ENCODE results near the gene ARHGEF39.
"Not testable (repeated sequence)": the region's sequence is repeated elsewhere in the genome, so short reads cannot be mapped to it uniquely, and the experiment has no call there.

Gene ARHGEF39

DNA sequence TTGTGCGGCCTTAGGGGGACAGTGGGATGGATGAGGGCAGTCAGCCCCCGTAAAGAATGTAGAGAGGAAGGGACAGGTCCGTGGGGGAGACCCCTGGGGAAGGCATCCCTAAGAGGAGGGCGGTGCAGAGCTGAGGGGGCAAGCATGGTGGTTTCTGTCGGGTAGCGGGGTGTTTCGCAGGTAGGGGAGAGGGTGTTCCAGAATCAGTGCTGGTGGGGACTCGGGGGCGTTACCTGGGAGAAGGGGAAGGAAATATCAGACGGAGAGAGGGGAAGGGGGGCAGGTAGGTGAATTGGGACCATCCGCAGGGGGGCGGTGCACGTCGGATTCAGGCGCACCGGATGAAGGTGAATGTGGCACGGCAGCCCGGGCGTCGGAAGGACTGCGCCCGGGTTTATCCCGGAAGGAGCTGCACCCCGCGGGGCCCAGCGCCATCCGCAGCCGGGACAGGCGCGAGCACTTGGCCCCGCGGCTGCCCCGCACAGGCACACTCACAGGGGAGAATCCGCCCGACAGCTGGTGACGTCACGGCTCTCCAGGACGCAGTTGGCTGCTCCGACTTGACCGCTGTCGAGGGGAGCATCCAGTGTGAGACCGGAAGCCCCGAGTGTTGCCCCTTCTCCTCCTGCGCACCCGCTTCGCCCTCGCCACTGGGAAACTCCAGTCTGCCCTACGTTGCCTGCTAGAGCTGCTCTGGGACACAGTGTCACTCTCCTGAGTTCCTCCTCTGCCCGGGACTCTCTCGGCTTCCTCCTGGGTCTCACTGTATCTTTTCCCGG, 48.1 kb downstream of the ARHGEF39 start:
- peak overlapping the region; percentile 32 for H2AFZ ChIP-seq (ENCODE audit: low read depth, low read length)
- peak overlapping the region; percentile 55 for H4K8ac ChIP-seq (ENCODE audit: low read length)
- H3K4ac ChIP-seq (ENCODE audit: low read depth in 1 of 2, low read length in 2 of 2) = no peak overlapping the region
- no peak overlapping the region for H3K23ac ChIP-seq (ENCODE audit: low read length in 2 of 2)
- no peak overlapping the region for H3K18ac ChIP-seq (ENCODE audit: low read depth in 1 of 2, low read length in 2 of 2)
- H3K9me3 ChIP-seq (ENCODE audit: control insufficient read depth, low read length) = no peaks in the 10 kb centered on the region
- H3K27me3 ChIP-seq (ENCODE audit: control insufficient read depth in 1 of 2, insufficient read depth in 1 of 2, low read length in 2 of 2) = peaks cover 0 to 65% of the 10 kb centered on the region in 2 experiments
- no peak overlapping the region for H3K27ac ChIP-seq (ENCODE audit: low read length, poor library complexity, severe bottlenecking)
- no peak overlapping the region for H4K91ac ChIP-seq (ENCODE audit: low read length)
- peak overlapping the region; percentile 89 for H3K9ac ChIP-seq (ENCODE audit: low read length)
- no peak overlapping the region for H2BK12ac ChIP-seq (ENCODE audit: low read length in 2 of 2)
- H3K4me3 ChIP-seq (ENCODE audit: insufficient read depth in 1 of 2, low read depth in 1 of 2, low read length in 2 of 2) = peak overlapping the region; percentile 41 to 76
- H3K4me1 ChIP-seq (ENCODE audit: control insufficient read depth, insufficient read depth, low read depth, low read length) = peaks cover 7% of the 10 kb centered on the region
- H3K79me1 ChIP-seq (replicated peaks; ENCODE audit: low read length, poor library complexity, severe bottlenecking) = no peaks in the 10 kb centered on the region
- no peak overlapping the region for H2BK5ac ChIP-seq (ENCODE audit: low read depth, low read length, poor library complexity, severe bottlenecking)
- H3K4me2 ChIP-seq (ENCODE audit: low read length, poor library complexity, severe bottlenecking) = peak overlapping the region; percentile 76
- H2BK15ac ChIP-seq (ENCODE audit: low read depth, poor library complexity, severe bottlenecking) = no peak overlapping the region
- 8% methylated on average over 51 of the region's 51 CpGs for WGBS
- no peak overlapping the region for H2AK5ac ChIP-seq (ENCODE audit: low read length, severe bottlenecking)
- H3K36me3 ChIP-seq (ENCODE audit: control insufficient read depth in 1 of 2, insufficient read depth in 2 of 2, low read depth in 1 of 2, low read length in 2 of 2) = peaks cover 0 to 3% of the 10 kb centered on the region in 2 experiments
- peak; percentile 77 for DNase-seq
- H3K14ac ChIP-seq (ENCODE audit: low read length in 2 of 2) = peak overlapping the region in 1 of 2 experiments; percentile 58
- H2BK120ac ChIP-seq (ENCODE audit: low read depth, low read length) = no peak overlapping the region

DNA sequence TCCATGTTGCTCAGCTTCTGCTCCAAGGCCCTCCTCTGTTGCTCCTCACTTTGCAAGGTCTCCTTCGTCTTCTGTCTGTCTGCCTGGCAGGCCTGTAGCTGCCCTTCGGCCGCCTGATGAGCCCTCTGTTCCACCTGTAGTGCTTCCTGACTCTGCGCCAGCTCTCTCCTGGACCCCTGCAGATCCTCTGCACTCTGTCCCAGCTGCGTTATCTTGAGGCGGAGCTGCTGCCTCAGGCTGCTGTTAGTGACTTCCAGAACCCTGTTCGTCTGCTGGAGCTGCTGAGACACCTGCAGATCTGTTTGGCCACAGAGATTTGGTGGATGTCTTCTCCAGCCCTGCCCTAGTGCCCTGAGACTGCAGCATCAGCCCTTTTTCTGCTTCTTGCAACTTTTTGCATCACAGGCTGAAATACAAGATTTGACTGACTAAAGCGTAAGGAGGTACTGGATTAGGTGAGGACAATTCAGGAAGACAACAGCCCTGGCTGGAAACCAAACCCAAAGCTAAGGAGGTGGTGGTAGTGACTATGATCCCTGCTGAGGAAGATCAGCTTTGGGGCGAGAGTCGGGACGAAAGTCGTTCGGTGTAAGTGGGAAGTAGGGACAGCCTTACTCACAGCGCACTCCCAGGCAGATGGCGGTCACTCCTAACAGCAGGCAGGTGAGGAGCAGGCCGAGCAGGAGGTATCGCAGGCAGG, 48.9 kb downstream of the ARHGEF39 start:
- peak overlapping the region; percentile 89 for H3K9ac ChIP-seq (ENCODE audit: low read length)
- no peak overlapping the region for H4K91ac ChIP-seq (ENCODE audit: low read length)
- H2AFZ ChIP-seq (ENCODE audit: low read depth, low read length) = no peak overlapping the region
- H3K9me3 ChIP-seq (ENCODE audit: control insufficient read depth, low read length) = no peaks in the 10 kb centered on the region
- H3K36me3 ChIP-seq (ENCODE audit: control insufficient read depth in 1 of 2, insufficient read depth in 2 of 2, low read depth in 1 of 2, low read length in 2 of 2) = peaks cover 0 to 3% of the 10 kb centered on the region in 2 experiments
- H4K8ac ChIP-seq (ENCODE audit: low read length) = no peak overlapping the region
- no peaks in the 10 kb centered on the region for H3K79me1 ChIP-seq (replicated peaks; ENCODE audit: low read length, poor library complexity, severe bottlenecking)
- H2BK15ac ChIP-seq (ENCODE audit: low read depth, poor library complexity, severe bottlenecking) = no peak overlapping the region
- DNase-seq = no peak
- no peak overlapping the region for H2BK12ac ChIP-seq (ENCODE audit: low read length in 2 of 2)
- WGBS = 47% methylated on average over 17 of the region's 17 CpGs
- H2AK5ac ChIP-seq (ENCODE audit: low read length, severe bottlenecking) = no peak overlapping the region
- no peak overlapping the region for H3K4ac ChIP-seq (ENCODE audit: low read depth in 1 of 2, low read length in 2 of 2)
- H2BK120ac ChIP-seq (ENCODE audit: low read depth, low read length) = no peak overlapping the region
- H3K27ac ChIP-seq (ENCODE audit: low read length, poor library complexity, severe bottlenecking) = no peak overlapping the region
- H3K27me3 ChIP-seq (ENCODE audit: control insufficient read depth in 1 of 2, insufficient read depth in 1 of 2, low read length in 2 of 2) = peaks cover 0 to 58% of the 10 kb centered on the region in 2 experiments
- H3K18ac ChIP-seq (ENCODE audit: low read depth in 1 of 2, low read length in 2 of 2) = no peak overlapping the region
- H3K23ac ChIP-seq (ENCODE audit: low read length in 2 of 2) = no peak overlapping the region
- H2BK5ac ChIP-seq (ENCODE audit: low read depth, low read length, poor library complexity, severe bottlenecking) = no peak overlapping the region
- peaks cover 7% of the 10 kb centered on the region for H3K4me1 ChIP-seq (ENCODE audit: control insufficient read depth, insufficient read depth, low read depth, low read length)
- no peak overlapping the region for H3K4me2 ChIP-seq (ENCODE audit: low read length, poor library complexity, severe bottlenecking)
- H3K4me3 ChIP-seq (ENCODE audit: insufficient read depth in 1 of 2, low read depth in 1 of 2, low read length in 2 of 2) = peak overlapping the region in 1 of 2 experiments; percentile 76
- H3K14ac ChIP-seq (ENCODE audit: low read length in 2 of 2) = no peak overlapping the region

DNA sequence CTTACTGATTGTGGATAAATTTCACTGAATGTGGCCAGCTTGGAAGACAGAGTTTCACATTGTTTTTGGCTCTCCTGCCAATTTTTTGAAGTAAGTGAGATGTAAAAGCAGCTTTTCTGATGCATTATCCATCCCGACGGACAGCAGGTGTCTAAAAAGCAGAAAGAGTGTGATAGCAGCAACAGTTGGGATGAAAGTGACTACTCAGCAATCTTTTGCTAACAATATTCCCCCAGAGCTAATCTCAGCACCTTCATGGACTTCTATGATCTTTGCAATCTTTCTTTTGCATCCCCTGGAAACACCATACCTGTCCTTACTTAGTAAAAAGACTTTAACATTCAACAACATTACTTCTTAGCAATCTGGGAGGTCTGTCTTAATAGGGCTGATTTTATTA, 52.2 kb downstream of the ARHGEF39 start:
- Histone ChIP-seq H3K4me1 (ENCODE audit: control insufficient read depth, insufficient read depth, low read depth, low read length) (peaks cover 7% of the 10 kb centered on the region), H2BK5ac (ENCODE audit: low read depth, low read length, poor library complexity, severe bottlenecking) (no peak overlapping the region), H3K14ac (ENCODE audit: low read length in 2 of 2) (no peak overlapping the region), H2BK15ac (ENCODE audit: low read depth, poor library complexity, severe bottlenecking) (no peak overlapping the region), H3K9me3 (ENCODE audit: control insufficient read depth, low read length) (no peaks in the 10 kb centered on the region), H4K91ac (ENCODE audit: low read length) (no peak overlapping the region), H3K79me1 (replicated peaks; ENCODE audit: low read length, poor library complexity, severe bottlenecking) (peaks cover 3% of the 10 kb centered on the region), H3K4me2 (ENCODE audit: low read length, poor library complexity, severe bottlenecking) (no peak overlapping the region), H3K18ac (ENCODE audit: low read depth in 1 of 2, low read length in 2 of 2) (no peak overlapping the region), H3K23ac (ENCODE audit: low read length in 2 of 2) (no peak overlapping the region), H2BK120ac (ENCODE audit: low read depth, low read length) (no peak overlapping the region), H3K9ac (ENCODE audit: low read length) (no peak overlapping the region), H2AK5ac (ENCODE audit: low read length, severe bottlenecking) (no peak overlapping the region), H3K4ac (ENCODE audit: low read depth in 1 of 2, low read length in 2 of 2) (no peak overlapping the region), H2BK12ac (ENCODE audit: low read length in 2 of 2) (no peak overlapping the region), H3K36me3 (ENCODE audit: control insufficient read depth in 1 of 2, insufficient read depth in 2 of 2, low read depth in 1 of 2, low read length in 2 of 2) (peaks cover 26 to 30% of the 10 kb centered on the region in 2 experiments), H3K27ac (ENCODE audit: low read length, poor library complexity, severe bottlenecking) (no peak overlapping the region), H4K8ac (ENCODE audit: low read length) (no peak overlapping the region), H2AFZ (ENCODE audit: low read depth, low read length) (no peak overlapping the region), H3K27me3 (ENCODE audit: control insufficient read depth in 1 of 2, insufficient read depth in 1 of 2, low read length in 2 of 2) (peaks cover 0 to 39% of the 10 kb centered on the region in 2 experiments), H3K4me3 (ENCODE audit: insufficient read depth in 1 of 2, low read depth in 1 of 2, low read length in 2 of 2) (no peak overlapping the region)
- DNase-seq = no peak
- 77% methylated on average over 2 of the region's 2 CpGs for WGBS

DNA sequence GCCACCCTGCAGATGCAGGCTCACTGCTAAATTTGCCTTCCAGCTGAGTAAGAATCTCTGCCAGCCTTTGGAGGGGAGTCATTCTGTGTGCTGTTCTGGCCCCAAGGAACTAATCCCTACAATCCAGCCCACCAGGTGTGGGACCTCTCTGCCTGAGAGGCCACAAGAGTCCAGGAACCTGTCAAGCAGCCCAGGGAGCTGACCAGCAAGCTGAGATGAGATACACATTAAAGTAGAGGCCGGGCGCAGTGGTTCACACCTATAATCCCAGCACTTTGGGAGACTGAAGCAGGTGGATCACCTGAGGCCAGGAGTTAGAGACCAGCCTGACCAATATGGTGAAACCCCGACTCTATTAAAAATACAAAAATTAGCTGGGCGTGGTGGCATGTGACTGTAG, 52.9 kb downstream of the ARHGEF39 start:
- not testable (repeated sequence) for H3K4me1 ChIP-seq (ENCODE audit: control insufficient read depth, insufficient read depth, low read depth, low read length); H4K91ac ChIP-seq (ENCODE audit: low read length); H3K9me3 ChIP-seq (ENCODE audit: control insufficient read depth, low read length); H2BK15ac ChIP-seq (ENCODE audit: low read depth, poor library complexity, severe bottlenecking); H2AK5ac ChIP-seq (ENCODE audit: low read length, severe bottlenecking); H3K4ac ChIP-seq (ENCODE audit: low read depth in 1 of 2, low read length in 2 of 2); DNase-seq; H2BK12ac ChIP-seq (ENCODE audit: low read length in 2 of 2); H3K27ac ChIP-seq (ENCODE audit: low read length, poor library complexity, severe bottlenecking); H3K18ac ChIP-seq (ENCODE audit: low read depth in 1 of 2, low read length in 2 of 2); H4K8ac ChIP-seq (ENCODE audit: low read length); H3K4me2 ChIP-seq (ENCODE audit: low read length, poor library complexity, severe bottlenecking); H3K14ac ChIP-seq (ENCODE audit: low read length in 2 of 2); H3K23ac ChIP-seq (ENCODE audit: low read length in 2 of 2); H2BK120ac ChIP-seq (ENCODE audit: low read depth, low read length); H2BK5ac ChIP-seq (ENCODE audit: low read depth, low read length, poor library complexity, severe bottlenecking); H2AFZ ChIP-seq (ENCODE audit: low read depth, low read length); H3K9ac ChIP-seq (ENCODE audit: low read length); H3K4me3 ChIP-seq (ENCODE audit: insufficient read depth in 1 of 2, low read depth in 1 of 2, low read length in 2 of 2)
- 81% methylated on average over 4 of the region's 4 CpGs for WGBS
- Histone ChIP-seq H3K36me3 (ENCODE audit: control insufficient read depth in 1 of 2, insufficient read depth in 2 of 2, low read depth in 1 of 2, low read length in 2 of 2) (peaks cover 32 to 37% of the 10 kb centered on the region in 2 experiments), H3K27me3 (ENCODE audit: control insufficient read depth in 1 of 2, insufficient read depth in 1 of 2, low read length in 2 of 2) (peaks cover 0 to 31% of the 10 kb centered on the region in 2 experiments), H3K79me1 (replicated peaks; ENCODE audit: low read length, poor library complexity, severe bottlenecking) (peaks cover 10% of the 10 kb centered on the region)

Data from mesenchymal stem cell (in vitro differentiated cells and primary cell).